Ammon's horn (tissue), 1 donor: ENCODE measurements around the gene ARHGAP45.
"Not testable (repeated sequence)": the region's sequence is repeated elsewhere in the genome, so short reads cannot be mapped to it uniquely, and the experiment has no call there.

Experiments
- DNase-seq: peaks from one replicate; pipeline ENCODE4 v3.0.0-alpha.2; 2016; ENCODE audit warnings: low spot score

The ARHGAP45 gene

GRCh38 chr19:1116726-1117581 lies 50.0 kb downstream of the ARHGAP45 start:
- no peak for DNase-seq

GRCh38 chr19:1117654-1118053 lies 50.7 kb downstream of the ARHGAP45 start:
- no peak for DNase-seq

- no peak for DNase-seq
These were observed 52.0 kb downstream of the ARHGAP45 start for GRCh38 chr19:1118999-1119398.

- no peak for DNase-seq
These were observed 52.7 kb downstream of the ARHGAP45 start for GRCh38 chr19:1119475-1120217.

- no peak for DNase-seq
These were observed 54.4 kb downstream of the ARHGAP45 start for GRCh38 chr19:1121395-1121794.

GRCh38 chr19:1122021-1122971 lies 55.3 kb downstream of the ARHGAP45 start:
- DNase-seq: no peak

- no peak for DNase-seq
These were observed 56.0 kb downstream of the ARHGAP45 start for GRCh38 chr19:1122972-1123363.

GRCh38 chr19:1123381-1123780 lies 56.4 kb downstream of the ARHGAP45 start:
- no peak for DNase-seq

GRCh38 chr19:1123885-1124677 lies 57.1 kb downstream of the ARHGAP45 start:
- DNase-seq: no peak

- DNase-seq: no peak
These were observed 58.9 kb downstream of the ARHGAP45 start for GRCh38 chr19:1125601-1126467.

- no peak for DNase-seq
These were observed 60.2 kb downstream of the ARHGAP45 start for GRCh38 chr19:1126984-1127760.

GRCh38 chr19:1128106-1128505 lies 61.1 kb downstream of the ARHGAP45 start:
- no peak for DNase-seq

GRCh38 chr19:1129084-1129483 lies 62.1 kb downstream of the ARHGAP45 start:
- not testable (repeated sequence) for DNase-seq

GRCh38 chr19:1129535-1129934 lies 62.6 kb downstream of the ARHGAP45 start:
- no peak for DNase-seq

- no peak for DNase-seq
These were observed 64.1 kb downstream of the ARHGAP45 start for GRCh38 chr19:1130771-1131717.

GRCh38 chr19:1131718-1132551 lies 65.0 kb downstream of the ARHGAP45 start:
- peak; percentile 57 for DNase-seq
